Liver (tissue), 9 donors: ENCODE data around the gene RNU6-9. TPM values are rescaled to one million over a fixed set of nuclear protein-coding genes. Genes with fewer than 3 reads are reported as not detected.
A peak's percentile ranks its signal among the peaks of the same experiment; 100 is the strongest.

ENCODE experiments used
- DNase-seq: peaks from one replicate; pipeline ENCODE4 v3.0.0-alpha.2; 2017; ENCODE audit warnings: low spot score
- H3K27ac ChIP-seq, 2 donors: one replicate each; pipeline ENCODE4 v1.7.0; 2013; ENCODE audit warnings: inconsistent platforms in 2 of 2, low read length in 2 of 2, control low read depth in 1 of 2, low read depth in 1 of 2, mild to moderate bottlenecking in 1 of 2
- H3K27me3 ChIP-seq, 4 donors: one replicate each; pipeline versions ENCODE4 v1.6.1 to v1.7.0; 2013; ENCODE audit warnings: low read length in 3 of 4, inconsistent platforms in 1 of 4, mild to moderate bottlenecking in 1 of 4, moderate library complexity in 1 of 4; ENCODE audit not compliant: control insufficient read depth in 4 of 4, insufficient read depth in 4 of 4
- H3K36me3 ChIP-seq, 4 donors: one replicate each; pipeline versions ENCODE4 v1.6.1 to v1.7.0; 2013; ENCODE audit warnings: low read length in 3 of 4, mild to moderate bottlenecking in 3 of 4, low read depth in 1 of 4, moderate library complexity in 1 of 4; ENCODE audit not compliant: control insufficient read depth in 4 of 4, insufficient read depth in 3 of 4
- H3K4me1 ChIP-seq, 4 donors: one replicate each; pipeline versions ENCODE4 v1.6.1 to v1.7.0; 2013; ENCODE audit warnings: low read length in 3 of 4, mild to moderate bottlenecking in 3 of 4, moderate library complexity in 1 of 4; ENCODE audit not compliant: control insufficient read depth in 4 of 4, insufficient read depth in 4 of 4
- H3K4me3 ChIP-seq, 3 donors: one replicate each; pipeline versions ENCODE4 v1.6.1 to v1.7.0; 2013; ENCODE audit warnings: low read length in 3 of 3, control low read depth in 1 of 3, low read depth in 1 of 3, mild to moderate bottlenecking in 1 of 3
- H3K9ac ChIP-seq, 2 donors: one replicate each; pipeline ENCODE4 v1.7.0; 2013; ENCODE audit warnings: low read length in 2 of 2, mild to moderate bottlenecking in 2 of 2, moderate library complexity in 2 of 2, control low read depth in 1 of 2, low read depth in 1 of 2
- H3K9me3 ChIP-seq, 4 donors: one replicate each; pipeline versions ENCODE4 v1.6.1 to v1.7.0; 2013; ENCODE audit warnings: low read length in 3 of 4; ENCODE audit not compliant: control insufficient read depth in 4 of 4
- EGR1 ChIP-seq, 2 donors: IDR thresholded peaks; 2 replicates each; pipeline ENCODE4 v1.6.1; 2016 to 2018; ENCODE audit warnings: antibody characterized with exemption in 2 of 2, low read depth in 2 of 2
- HNF4A ChIP-seq, 2 donors: conservative IDR thresholded peaks; 2 replicates each; pipeline ENCODE4 v1.6.1; 2016; ENCODE audit warnings: antibody characterized with exemption in 2 of 2, mild to moderate bottlenecking in 2 of 2
- HNF4G ChIP-seq: IDR thresholded peaks from 2 replicates; pipeline ENCODE4 v1.6.1; 2016; ENCODE audit warnings: antibody characterized with exemption
- NR2F2 ChIP-seq: IDR thresholded peaks from 2 replicates; pipeline ENCODE4 v1.6.1; 2016; ENCODE audit warnings: antibody characterized with exemption
- RAD21 ChIP-seq, 2 donors: IDR thresholded peaks; 2 replicates each; pipeline ENCODE4 v1.6.1; 2016; ENCODE audit warnings: antibody characterized with exemption in 2 of 2, mild to moderate bottlenecking in 2 of 2
- SP1 ChIP-seq: IDR thresholded peaks from 2 replicates; pipeline ENCODE4 v1.6.1; 2018; ENCODE audit warnings: antibody characterized with exemption, mild to moderate bottlenecking
- WGBS: extraction: QIAGEN DNeasy Blood & Tissue Kit; methylation state at CpG from one replicate; pipeline ENCODE4 v1.1.7; 2013; 5-methylcytosine and 5-hydroxymethylcytosine counted together
- polyA plus RNA-seq, 2 donors: library from polyadenylated mRNA; stranded (reverse) in 1 of 2; unstranded in 1 of 2; fragments of 200-250 nt in 1 of 2; fragments of >200 nt in 1 of 2; fragmentation: Nextera tagmentation in 1 of 2; extraction: Ambion mirVana in 1 of 2; gene quantifications; one replicate each; pipeline versions ENCODE4 v1.2.1 to v1.2.3, GENCODE V29; 2013 to 2015
- total RNA-seq, 2 donors: library from RNA; depleted of rRNA; stranded (reverse); fragments of >200 nt; gene quantifications; one replicate each; pipeline ENCODE4 v1.2.3, GENCODE V29; 2014
- TF ChIP-seq, protein P1 (sequence below): fragments of 150-350 bp; IDR thresholded peaks from 2 replicates; pipeline ENCODE4 v1.5.1; 2017; ENCODE audit warnings: improper control_type of control experiment, low read depth, low read length; ENCODE audit not compliant: missing input control
- TF ChIP-seq, protein P2 (sequence below): IDR thresholded peaks from 2 replicates; pipeline ENCODE4 v1.6.1; 2016; ENCODE audit warnings: antibody characterized with exemption
- TF ChIP-seq, protein P3 (sequence below): IDR thresholded peaks from 2 replicates; pipeline ENCODE4 v1.6.1; 2016; ENCODE audit warnings: antibody characterized with exemption
- TF ChIP-seq, protein P4 (sequence below): IDR thresholded peaks from 2 replicates; pipeline ENCODE4 v1.6.1; 2016; ENCODE audit warnings: antibody characterized with exemption, mild to moderate bottlenecking
- donor health status: healthy.
- donor health status: healthy.
- donor health status: healthy.
- donor health status: healthy.
- donor health status: healthy.

Gene RNU6-9
- total and polyA plus RNA-seq, 4 donors = not detected

DNA sequence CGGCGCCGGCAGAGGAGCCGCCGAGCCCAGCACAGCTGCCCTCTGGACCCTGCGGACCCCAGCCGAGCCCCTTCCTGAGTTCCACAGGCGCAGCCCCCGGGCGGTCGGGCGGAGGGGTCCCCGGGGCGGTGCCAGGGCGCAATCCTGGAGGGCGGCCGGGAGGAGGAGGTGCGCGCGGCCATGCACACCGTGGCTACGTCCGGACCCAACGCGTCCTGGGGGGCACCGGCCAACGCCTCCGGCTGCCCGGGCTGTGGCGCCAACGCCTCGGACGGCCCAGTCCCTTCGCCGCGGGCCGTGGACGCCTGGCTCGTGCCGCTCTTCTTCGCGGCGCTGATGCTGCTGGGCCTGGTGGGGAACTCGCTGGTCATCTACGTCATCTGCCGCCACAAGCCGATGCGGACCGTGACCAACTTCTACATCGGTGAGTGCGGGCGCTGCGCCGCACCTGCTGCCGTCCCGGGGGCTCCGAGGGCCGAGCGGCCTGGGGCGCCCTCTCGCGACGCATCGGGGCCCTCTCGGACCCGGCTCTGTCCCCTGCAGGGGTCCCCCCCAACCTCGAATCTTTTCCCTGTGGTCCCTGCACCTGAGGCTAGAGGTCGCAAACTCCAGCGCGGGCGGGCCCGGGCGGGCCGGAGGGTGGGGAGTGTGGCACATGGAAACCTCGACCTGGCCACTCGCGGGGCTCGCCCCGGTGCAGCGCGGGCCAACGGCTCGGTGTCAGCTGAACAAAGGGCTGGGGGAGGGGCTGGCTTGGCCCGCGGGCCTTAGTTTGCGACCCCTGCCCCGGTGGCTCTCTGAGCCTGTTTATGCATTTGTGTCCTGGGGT is 24.3 kb downstream of the RNU6-9 start, which contains the start of gene KISS1R:
Gene KISS1R (plus strand): TSS at position 11 of the 829 bp plus-strand sequence. CDS start 170 bp downstream, at position 181.
- DNase-seq = peak; percentile 54
- Histone ChIP-seq H3K4me3 (peak within 1 kb of the TSS in 1 of 3 donors; percentile 35), H3K27me3 (peaks cover 0 to 15% (median 3%) of the 10 kb centered on the region in 4 donors), H3K9me3 (no peaks in the 10 kb centered on the region), H3K9ac (no peak within 1 kb of the TSS), H3K4me1 (peaks cover 0 to 32% (median 16%) of the 10 kb centered on the region in 4 donors), H3K27ac (no peak within 1 kb of the TSS), H3K36me3 (no peaks in the 10 kb centered on the region)
- WGBS = 2% methylated on average over 87 of the region's 87 CpGs
- TF ChIP-seq EGR1 (IDR thresholded peaks at IDR 0.05; ENCODE audit: low read depth in 2 of 2) (no peak), RAD21 (IDR thresholded peaks at IDR 0.05) (peak; percentile 34 to 61)
- TF ChIP-seq, protein P1, sequence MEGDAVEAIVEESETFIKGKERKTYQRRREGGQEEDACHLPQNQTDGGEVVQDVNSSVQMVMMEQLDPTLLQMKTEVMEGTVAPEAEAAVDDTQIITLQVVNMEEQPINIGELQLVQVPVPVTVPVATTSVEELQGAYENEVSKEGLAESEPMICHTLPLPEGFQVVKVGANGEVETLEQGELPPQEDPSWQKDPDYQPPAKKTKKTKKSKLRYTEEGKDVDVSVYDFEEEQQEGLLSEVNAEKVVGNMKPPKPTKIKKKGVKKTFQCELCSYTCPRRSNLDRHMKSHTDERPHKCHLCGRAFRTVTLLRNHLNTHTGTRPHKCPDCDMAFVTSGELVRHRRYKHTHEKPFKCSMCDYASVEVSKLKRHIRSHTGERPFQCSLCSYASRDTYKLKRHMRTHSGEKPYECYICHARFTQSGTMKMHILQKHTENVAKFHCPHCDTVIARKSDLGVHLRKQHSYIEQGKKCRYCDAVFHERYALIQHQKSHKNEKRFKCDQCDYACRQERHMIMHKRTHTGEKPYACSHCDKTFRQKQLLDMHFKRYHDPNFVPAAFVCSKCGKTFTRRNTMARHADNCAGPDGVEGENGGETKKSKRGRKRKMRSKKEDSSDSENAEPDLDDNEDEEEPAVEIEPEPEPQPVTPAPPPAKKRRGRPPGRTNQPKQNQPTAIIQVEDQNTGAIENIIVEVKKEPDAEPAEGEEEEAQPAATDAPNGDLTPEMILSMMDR = peak; percentile 23
- TF ChIP-seq, protein P2, sequence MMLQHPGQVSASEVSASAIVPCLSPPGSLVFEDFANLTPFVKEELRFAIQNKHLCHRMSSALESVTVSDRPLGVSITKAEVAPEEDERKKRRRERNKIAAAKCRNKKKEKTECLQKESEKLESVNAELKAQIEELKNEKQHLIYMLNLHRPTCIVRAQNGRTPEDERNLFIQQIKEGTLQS = no peak

DNA sequence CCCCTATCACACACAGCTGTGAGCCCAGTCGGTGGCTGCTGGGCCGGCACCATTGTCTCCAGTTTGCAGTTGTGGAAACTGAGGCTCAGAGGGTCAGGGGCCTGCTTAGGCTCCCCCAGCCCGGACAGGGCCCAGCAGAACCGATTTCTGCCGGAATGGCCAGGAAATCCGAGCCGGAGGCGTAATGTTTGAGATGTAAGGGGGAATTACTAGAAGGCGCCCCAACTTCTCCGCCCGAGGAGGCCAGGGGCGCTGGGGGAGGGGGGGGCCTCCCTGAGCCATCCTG is 24.8 kb downstream of the RNU6-9 start:
- H3K36me3 ChIP-seq = no peaks in the 10 kb centered on the region
- DNase-seq = no peak
- H3K27me3 ChIP-seq = peaks cover 0 to 15% (median 3%) of the 10 kb centered on the region in 4 donors
- no peak overlapping the region for H3K9ac ChIP-seq
- no peaks in the 10 kb centered on the region for H3K9me3 ChIP-seq
- peaks cover 0 to 32% (median 16%) of the 10 kb centered on the region in 4 donors for H3K4me1 ChIP-seq
- TF ChIP-seq EGR1 (IDR thresholded peaks at IDR 0.05; ENCODE audit: low read depth in 2 of 2) (no peak), RAD21 (IDR thresholded peaks at IDR 0.05) (no peak), NR2F2 (no peak), HNF4G (no peak), SP1 (no peak), HNF4A (conservative IDR thresholded peaks at IDR 0.05) (no peak)
- TF ChIP-seq, protein P1 = no peak
- TF ChIP-seq, protein P3, sequence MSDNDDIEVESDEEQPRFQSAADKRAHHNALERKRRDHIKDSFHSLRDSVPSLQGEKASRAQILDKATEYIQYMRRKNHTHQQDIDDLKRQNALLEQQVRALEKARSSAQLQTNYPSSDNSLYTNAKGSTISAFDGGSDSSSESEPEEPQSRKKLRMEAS = no peak
- TF ChIP-seq, protein P4, sequence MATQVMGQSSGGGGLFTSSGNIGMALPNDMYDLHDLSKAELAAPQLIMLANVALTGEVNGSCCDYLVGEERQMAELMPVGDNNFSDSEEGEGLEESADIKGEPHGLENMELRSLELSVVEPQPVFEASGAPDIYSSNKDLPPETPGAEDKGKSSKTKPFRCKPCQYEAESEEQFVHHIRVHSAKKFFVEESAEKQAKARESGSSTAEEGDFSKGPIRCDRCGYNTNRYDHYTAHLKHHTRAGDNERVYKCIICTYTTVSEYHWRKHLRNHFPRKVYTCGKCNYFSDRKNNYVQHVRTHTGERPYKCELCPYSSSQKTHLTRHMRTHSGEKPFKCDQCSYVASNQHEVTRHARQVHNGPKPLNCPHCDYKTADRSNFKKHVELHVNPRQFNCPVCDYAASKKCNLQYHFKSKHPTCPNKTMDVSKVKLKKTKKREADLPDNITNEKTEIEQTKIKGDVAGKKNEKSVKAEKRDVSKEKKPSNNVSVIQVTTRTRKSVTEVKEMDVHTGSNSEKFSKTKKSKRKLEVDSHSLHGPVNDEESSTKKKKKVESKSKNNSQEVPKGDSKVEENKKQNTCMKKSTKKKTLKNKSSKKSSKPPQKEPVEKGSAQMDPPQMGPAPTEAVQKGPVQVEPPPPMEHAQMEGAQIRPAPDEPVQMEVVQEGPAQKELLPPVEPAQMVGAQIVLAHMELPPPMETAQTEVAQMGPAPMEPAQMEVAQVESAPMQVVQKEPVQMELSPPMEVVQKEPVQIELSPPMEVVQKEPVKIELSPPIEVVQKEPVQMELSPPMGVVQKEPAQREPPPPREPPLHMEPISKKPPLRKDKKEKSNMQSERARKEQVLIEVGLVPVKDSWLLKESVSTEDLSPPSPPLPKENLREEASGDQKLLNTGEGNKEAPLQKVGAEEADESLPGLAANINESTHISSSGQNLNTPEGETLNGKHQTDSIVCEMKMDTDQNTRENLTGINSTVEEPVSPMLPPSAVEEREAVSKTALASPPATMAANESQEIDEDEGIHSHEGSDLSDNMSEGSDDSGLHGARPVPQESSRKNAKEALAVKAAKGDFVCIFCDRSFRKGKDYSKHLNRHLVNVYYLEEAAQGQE = no peak
- WGBS = 8% methylated on average over 12 of the region's 12 CpGs
- no peak overlapping the region for H3K4me3 ChIP-seq
- no peak overlapping the region for H3K27ac ChIP-seq
